GM12892 (cell line): ENCODE measurements around the gene NKAIN2.

ENCODE experiments used
- POLR2A ChIP-seq: IDR thresholded peaks from 2 replicates; pipeline ENCODE4 v1.6.1; 2011; ENCODE audit warnings: low read depth, low read length, control low read depth
- POLR2AphosphoS5 ChIP-seq: IDR thresholded peaks from 2 replicates; pipeline ENCODE4 v1.6.1; 2011; ENCODE audit warnings: low read depth, low read length, control low read depth
- TAF1 ChIP-seq: IDR thresholded peaks from 2 replicates; pipeline ENCODE4 v1.6.1; 2011; ENCODE audit warnings: low read depth, mild to moderate bottlenecking, control low read depth, low read length, borderline replicate concordance

DNA sequence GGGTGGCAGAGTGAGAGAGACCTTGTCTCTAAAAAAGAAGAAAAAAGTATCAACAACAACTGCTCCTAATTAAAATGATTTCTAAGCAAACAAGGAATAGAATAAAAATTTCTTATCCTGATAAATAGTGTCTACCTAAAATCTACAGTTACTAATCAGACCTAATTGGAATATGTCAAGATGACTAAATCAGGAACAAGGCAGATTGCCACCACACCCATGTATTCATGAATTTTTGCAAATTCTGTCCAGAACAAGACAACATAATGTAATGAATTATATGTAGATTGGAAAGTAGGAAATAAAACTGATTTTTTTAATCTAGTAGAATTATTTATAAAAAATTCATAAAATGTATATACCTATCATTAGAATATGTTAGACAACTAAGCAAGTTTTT is 339.8 kb downstream of the NKAIN2 start:
- no peak for TF ChIP-seq POLR2A
- TF ChIP-seq POLR2AphosphoS5 = no peak
- TF ChIP-seq TAF1 = no peak
